Stomach (tissue), 4 donors: ENCODE data around the gene PCDHGA6.
"Not testable (repeated sequence)": the region's sequence is repeated elsewhere in the genome, so short reads cannot be mapped to it uniquely, and the experiment has no call there.

Experiments used
- EP300 ChIP-seq: sonication (generic); formaldehyde crosslinking; IDR thresholded peaks from one replicate; pipeline ENCODE4 v1.6.1; 2017; ENCODE audit warnings: antibody characterized with exemption
- POLR2A ChIP-seq, 4 donors: fragments of 450-650 bp; IDR thresholded peaks; one replicate each; pipeline ENCODE4 v1.6.1; 2016; ENCODE audit warnings: antibody characterized with exemption in 4 of 4, control low read depth in 2 of 4, mild to moderate bottlenecking in 1 of 4, moderate library complexity in 1 of 4
- POLR2AphosphoS5 ChIP-seq, 3 donors: sonication (generic); formaldehyde crosslinking; IDR thresholded peaks; one replicate each; pipeline ENCODE4 v1.6.1; 2016; ENCODE audit warnings: antibody characterized with exemption in 3 of 3
- TF ChIP-seq, protein P1 (sequence below), 7 experiments: fragments of 450-650 bp in 4 of 7; fragments of 200-600 bp in 3 of 7; sonication (generic) in 3 of 7; IDR thresholded peaks; one replicate each; pipeline ENCODE4 v1.5.1; 2016 to 2019; ENCODE audit warnings: antibody characterized with exemption in 7 of 7, control low read depth in 2 of 7, mild to moderate bottlenecking in 1 of 7

GRCh38 chr5:141415275-141415618 lies 41.6 kb downstream of the PCDHGA6 start:
- not testable (repeated sequence) for TF ChIP-seq EP300; POLR2A (IDR thresholded peaks at IDR 0.05); POLR2AphosphoS5 (IDR thresholded peaks at IDR 0.05)
- TF ChIP-seq, protein P1, sequence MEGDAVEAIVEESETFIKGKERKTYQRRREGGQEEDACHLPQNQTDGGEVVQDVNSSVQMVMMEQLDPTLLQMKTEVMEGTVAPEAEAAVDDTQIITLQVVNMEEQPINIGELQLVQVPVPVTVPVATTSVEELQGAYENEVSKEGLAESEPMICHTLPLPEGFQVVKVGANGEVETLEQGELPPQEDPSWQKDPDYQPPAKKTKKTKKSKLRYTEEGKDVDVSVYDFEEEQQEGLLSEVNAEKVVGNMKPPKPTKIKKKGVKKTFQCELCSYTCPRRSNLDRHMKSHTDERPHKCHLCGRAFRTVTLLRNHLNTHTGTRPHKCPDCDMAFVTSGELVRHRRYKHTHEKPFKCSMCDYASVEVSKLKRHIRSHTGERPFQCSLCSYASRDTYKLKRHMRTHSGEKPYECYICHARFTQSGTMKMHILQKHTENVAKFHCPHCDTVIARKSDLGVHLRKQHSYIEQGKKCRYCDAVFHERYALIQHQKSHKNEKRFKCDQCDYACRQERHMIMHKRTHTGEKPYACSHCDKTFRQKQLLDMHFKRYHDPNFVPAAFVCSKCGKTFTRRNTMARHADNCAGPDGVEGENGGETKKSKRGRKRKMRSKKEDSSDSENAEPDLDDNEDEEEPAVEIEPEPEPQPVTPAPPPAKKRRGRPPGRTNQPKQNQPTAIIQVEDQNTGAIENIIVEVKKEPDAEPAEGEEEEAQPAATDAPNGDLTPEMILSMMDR (IDR thresholded peaks at IDR 0.05) = not testable (repeated sequence)
